Heart left ventricle (tissue), 16 donors: Measurements from ENCODE around the gene EHMT1. TPM values are rescaled to one million over a fixed set of nuclear protein-coding genes. Genes with fewer than 3 reads are reported as not detected.

Experiments
- ATAC-seq, 4 donors: fragments of 200-7000 bp; cut with Tn5 transposase; one replicate each; pipeline ENCODE4 v1.9.1; 2020 to 2022; ENCODE audit warnings: moderate library complexity in 4 of 4, mild to moderate bottlenecking in 3 of 4, moderate number of reproducible peaks in 1 of 4
- DNase-seq, 5 donors: peaks; one replicate each; pipeline ENCODE4 v3.0.0-alpha.2; 2020
- H3K27ac ChIP-seq, 12 donors: fragments of 200-600 bp; sonication (generic) in 4 of 12; one replicate each; pipeline versions ENCODE4 v1.5.0 to v1.8.0; 2016 to 2022; ENCODE audit warnings: mild to moderate bottlenecking in 2 of 12
- H3K27me3 ChIP-seq, 9 donors: fragments of 200-600 bp; sonication (generic) in 2 of 9; one replicate each; pipeline versions ENCODE4 v1.5.1 to v1.8.0; 2016 to 2022; ENCODE audit warnings: mild to moderate bottlenecking in 3 of 9
- H3K36me3 ChIP-seq, 9 donors: fragments of 200-600 bp; sonication (generic) in 2 of 9; one replicate each; pipeline versions ENCODE4 v1.5.0 to v1.8.0; 2018 to 2022; ENCODE audit warnings: mild to moderate bottlenecking in 2 of 9
- H3K4me1 ChIP-seq, 12 donors: fragments of 200-600 bp; sonication (generic) in 4 of 12; one replicate each; pipeline versions ENCODE4 v1.5.0 to v1.8.0; 2016 to 2022; ENCODE audit warnings: mild to moderate bottlenecking in 3 of 12
- H3K4me3 ChIP-seq, 12 donors: fragments of 200-600 bp; sonication (generic) in 4 of 12; one replicate each; pipeline versions ENCODE4 v1.5.0 to v1.8.0; 2017 to 2022; ENCODE audit warnings: mild to moderate bottlenecking in 9 of 12, moderate library complexity in 4 of 12
- H3K9me3 ChIP-seq, 12 donors: fragments of 200-600 bp; sonication (generic) in 4 of 12; one replicate each; pipeline versions ENCODE4 v1.5.0 to v1.8.0; 2016 to 2022; ENCODE audit warnings: mild to moderate bottlenecking in 1 of 12
- CTCF ChIP-seq, 12 donors: fragments of 200-600 bp; sonication (generic) in 4 of 12; IDR thresholded peaks; one replicate each; pipeline versions ENCODE4 v1.5.0 to v1.8.0; 2018 to 2022; ENCODE audit warnings: antibody characterized with exemption in 12 of 12, mild to moderate bottlenecking in 5 of 12
- POLR2A ChIP-seq, 2 donors: fragments of 450-650 bp; IDR thresholded peaks; one replicate each; pipeline ENCODE4 v1.6.1; 2017; ENCODE audit warnings: antibody characterized with exemption in 2 of 2, mild to moderate bottlenecking in 2 of 2, moderate library complexity in 2 of 2
- WGBS, 4 donors: extraction: QIAGEN DNeasy Blood & Tissue Kit in 2 of 4; methylation state at CpG; one replicate each; pipeline versions ENCODE4 v1.1.5 to v1.1.7; 2013 to 2018; 5-methylcytosine and 5-hydroxymethylcytosine counted together
- intact Hi-C, 10 donors: fragments of 100-400 bp; cut with DNase I; formaldehyde crosslinking; loops; one replicate each; pipeline versions ENCODE4 v1.11.1 to v1.14.2; 2022
- polyA plus RNA-seq, 2 donors: library from polyadenylated mRNA; stranded (reverse); fragments of 200-250 nt; gene quantifications; one replicate each; pipeline ENCODE4 v1.2.3, GENCODE V29; 2013
- total RNA-seq, 9 donors: library from RNA; depleted of rRNA in 2 of 9; stranded (reverse); fragments of >200 nt in 2 of 9; fragmentation: NEBNext Ultra II Directional in 3 of 9; extraction: Animal tissue kit (Norgen Biotek cat#: 25700) in 3 of 9; gene quantifications; one replicate each; pipeline versions ENCODE4 v1.1.0 to v1.2.4, GENCODE V29; 2016 to 2023
- donor health status: ischemic (EF 13 %, LVEDD 7.1; RV severe dilation, severe dysfunction).
- donor health status: healthy with polysubstance abuse.
- donor health status: DM: no; HTN: yes; CAD: no.
- donor health status: DM: no; HTN: no; CAD: no.
- donor health status: ischemic (EF 25% LVEDD 6.9; RV normal size, moderate dysfunction).
- donor health status: ischemic (EF 25% LVEDD 5.7; RV mildly dilated, moderate dysfunction).
- donor health status: healthy.
- donor health status: DM: yes; HTN: yes; CAD: no.
- donor health status: ischemic (EF 35%, LVEDD 5.7; RV mildly dilated, moderate dysfunction).
- donor health status: nonischemic (EF 11% LVEDD 7.7; RV severe dilation, severe dysfunction).
- donor health status: DM: yes; HTN: yes; CAD: no.
- donor health status: PGD.
- donor health status: ischemic (EF 29% LVEDD 5.4; RV normal size, mild dysfunction).
- donor health status: nonischemic (EF 23%, LVEDD 6.1; RV moderate dilation, normal function).

The EHMT1 gene
- total and polyA plus RNA-seq, 11 donors, result 24.5 to 55.9 (median 28.9) TPM

DNA sequence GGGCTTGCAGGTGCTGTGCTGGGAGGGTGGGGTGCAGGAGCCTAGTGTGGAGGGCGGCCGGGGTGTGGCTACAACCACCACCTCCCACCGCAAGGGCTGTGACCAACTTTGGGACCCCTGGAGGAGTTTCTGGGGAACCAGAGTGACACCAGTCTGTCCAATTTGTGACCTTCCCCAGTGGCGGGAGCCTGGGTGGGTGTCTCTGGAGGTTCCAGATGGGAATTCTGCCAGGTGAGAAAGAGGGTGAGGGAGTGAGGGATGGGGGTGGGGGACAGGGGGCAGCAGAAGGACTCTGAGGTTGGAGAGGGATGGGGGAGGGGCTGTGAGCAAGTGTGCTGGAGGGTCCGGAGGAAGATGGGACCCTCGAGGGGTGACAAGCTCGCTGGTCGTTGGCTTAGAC is 254.6 kb downstream of the EHMT1 start:
- WGBS, 4 donors, result 73 to 80% (median 77%) methylated on average over 7 to 8 of the region's 8 CpGs
- ATAC-seq (no peak), DNase-seq (no peak)
- no peaks in the 10 kb centered on the region for H3K36me3 ChIP-seq
- H3K4me1 ChIP-seq, result peaks cover 0 to 5% (median 0%) of the 10 kb centered on the region in 12 donors
- H3K27me3 ChIP-seq, result peaks cover 11 to 39% (median 24%) of the 10 kb centered on the region in 9 donors
- TF ChIP-seq CTCF (IDR thresholded peaks at IDR 0.05) (no peak), POLR2A (IDR thresholded peaks at IDR 0.05) (no peak)
- peaks cover 0 to 10% (median 0%) of the 10 kb centered on the region in 12 donors for H3K9me3 ChIP-seq
- H3K4me3 ChIP-seq, result no peak overlapping the region
- intact Hi-C loops, result no loop called here
- no peak overlapping the region for H3K27ac ChIP-seq

DNA sequence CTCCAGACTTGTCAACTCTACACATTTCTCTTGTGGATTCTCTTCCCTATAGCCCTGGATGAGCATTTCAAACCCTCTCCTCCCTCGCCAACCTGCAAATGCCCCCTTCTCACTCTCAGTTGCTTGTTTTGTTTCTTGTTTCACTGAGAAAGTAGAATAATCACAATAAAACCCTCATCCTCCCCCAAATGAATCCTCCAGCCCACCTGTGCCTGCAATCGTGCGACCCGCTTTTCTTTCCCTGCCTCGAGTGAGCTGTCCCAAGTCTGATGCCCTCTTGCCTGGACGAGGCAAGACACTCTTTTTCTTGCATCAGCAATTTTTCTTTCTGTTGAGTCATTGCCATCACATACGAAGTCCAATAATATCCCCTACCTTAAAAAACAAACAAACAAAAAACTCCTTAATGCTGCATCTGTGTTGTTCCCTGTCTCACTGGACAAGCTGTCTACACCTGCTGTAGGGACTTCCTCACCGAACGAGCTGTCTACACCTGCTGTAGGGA is 255.1 kb downstream of the EHMT1 start:
- TF ChIP-seq CTCF (IDR thresholded peaks at IDR 0.05) (no peak), POLR2A (IDR thresholded peaks at IDR 0.05) (no peak)
- Histone ChIP-seq H3K27me3 (peaks cover 17 to 39% (median 29%) of the 10 kb centered on the region in 9 donors), H3K4me3 (no peak overlapping the region), H3K4me1 (peaks cover 0 to 9% (median 0%) of the 10 kb centered on the region in 12 donors), H3K36me3 (no peaks in the 10 kb centered on the region), H3K9me3 (peaks cover 0 to 7% (median 0%) of the 10 kb centered on the region in 12 donors), H3K27ac (no peak overlapping the region)
- no peak for ATAC-seq
- DNase-seq, result no peak
- intact Hi-C loops, result no loop called here
- 75 to 83% (median 77%) methylated on average over 9 of the region's 9 CpGs for WGBS, 4 donors

DNA sequence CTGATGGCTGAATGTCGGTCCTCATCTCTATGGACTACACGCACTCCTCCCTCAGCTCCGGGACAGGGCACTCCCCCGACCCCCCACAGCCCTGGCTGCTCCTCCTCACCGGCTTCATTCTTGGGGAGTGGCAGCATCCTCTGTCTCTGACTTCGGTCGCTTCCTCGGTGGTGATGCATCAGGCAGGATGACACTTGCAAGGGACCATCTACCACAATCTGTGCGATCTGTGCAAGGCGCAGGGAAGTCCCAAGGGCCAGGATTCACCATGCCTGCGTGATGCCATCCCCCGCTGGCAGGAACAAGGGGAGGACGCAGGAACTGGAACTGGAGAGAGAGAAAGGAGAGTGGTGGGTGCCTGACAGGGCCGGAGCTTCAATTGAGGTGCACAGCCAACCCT is 256.5 kb downstream of the EHMT1 start:
- ATAC-seq (no peak), DNase-seq (no peak)
- H3K4me3 ChIP-seq, result no peak overlapping the region
- H3K9me3 ChIP-seq, result no peaks in the 10 kb centered on the region
- H3K27ac ChIP-seq, result no peak overlapping the region
- 79 to 85% (median 82%) methylated on average over 14 of the region's 14 CpGs for whole genome bisulfite sequencing, 4 donors
- H3K4me1 ChIP-seq, result peaks cover 0 to 9% (median 0%) of the 10 kb centered on the region in 12 donors
- TF ChIP-seq CTCF (IDR thresholded peaks at IDR 0.05) (no peak), POLR2A (IDR thresholded peaks at IDR 0.05) (no peak)
- H3K27me3 ChIP-seq, result peaks cover 21 to 49% (median 39%) of the 10 kb centered on the region in 9 donors
- intact Hi-C loops, result no loop called here
- H3K36me3 ChIP-seq, result no peaks in the 10 kb centered on the region

DNA sequence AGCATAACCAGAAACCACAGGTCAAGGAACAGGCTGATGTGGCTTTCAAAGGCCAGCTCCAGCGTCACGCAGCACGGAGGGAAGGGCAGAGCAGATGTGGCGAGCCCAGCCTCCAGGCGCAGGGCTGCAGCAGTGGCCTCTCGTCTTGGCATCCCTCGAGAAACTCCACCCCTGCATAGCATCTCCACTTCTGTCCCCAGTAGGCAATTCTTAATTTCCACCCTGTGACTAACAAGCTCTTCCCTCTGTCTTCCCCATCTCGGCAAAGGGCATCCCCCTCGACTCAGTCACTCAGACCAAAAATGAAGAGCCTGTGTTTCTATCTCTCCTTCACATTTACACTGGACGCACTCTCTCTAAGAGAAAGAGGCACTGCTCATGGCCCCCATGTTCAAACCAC is 257.0 kb downstream of the EHMT1 start:
- no peaks in the 10 kb centered on the region for H3K9me3 ChIP-seq
- DNase-seq (no peak), ATAC-seq (no peak)
- peaks cover 0 to 9% (median 0%) of the 10 kb centered on the region in 12 donors for H3K4me1 ChIP-seq
- peaks cover 21 to 52% (median 42%) of the 10 kb centered on the region in 9 donors for H3K27me3 ChIP-seq
- H3K27ac ChIP-seq, result no peak overlapping the region
- H3K4me3 ChIP-seq, result no peak overlapping the region
- TF ChIP-seq CTCF (IDR thresholded peaks at IDR 0.05) (no peak), POLR2A (IDR thresholded peaks at IDR 0.05) (no peak)
- intact Hi-C loops, result no loop called here
- no peaks in the 10 kb centered on the region for H3K36me3 ChIP-seq
- 83 to 86% (median 85%) methylated on average over 9 to 10 of the region's 10 CpGs for WGBS, 4 donors
